GM12873 (cell line): ENCODE measurements around the gene CEBPG.

Source experiments
- TF ChIP-seq, protein P1 (sequence below): IDR thresholded peaks from 2 replicates; pipeline ENCODE4 v1.5.1; 2012; ENCODE audit warnings: low read depth, mild to moderate bottlenecking, moderate library complexity, low read length, control low read depth; ENCODE audit not compliant: insufficient read depth; ENCODE audit errors: missing control alignments

The CEBPG gene

DNA sequence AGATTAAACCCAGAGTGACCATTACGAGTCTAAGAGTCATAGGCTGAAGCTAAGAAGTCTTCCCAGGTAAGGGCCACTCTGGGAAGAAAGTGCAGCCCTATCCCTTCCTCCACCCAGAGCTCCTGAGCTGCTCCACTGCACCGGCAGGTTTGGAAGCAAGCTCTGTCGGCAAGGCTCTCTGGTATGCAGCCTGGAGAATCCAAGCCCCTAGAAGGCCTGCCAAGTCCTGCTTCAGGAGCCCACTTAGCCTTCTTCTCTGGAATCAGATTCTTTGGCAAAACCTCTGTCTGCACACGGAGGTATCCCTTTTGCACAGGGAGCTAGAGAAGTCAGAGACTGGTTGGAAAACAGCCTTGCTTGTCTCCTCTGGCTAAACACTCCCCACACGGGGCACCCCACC, 58.5 kb downstream of the CEBPG start:
- TF ChIP-seq, protein P1, sequence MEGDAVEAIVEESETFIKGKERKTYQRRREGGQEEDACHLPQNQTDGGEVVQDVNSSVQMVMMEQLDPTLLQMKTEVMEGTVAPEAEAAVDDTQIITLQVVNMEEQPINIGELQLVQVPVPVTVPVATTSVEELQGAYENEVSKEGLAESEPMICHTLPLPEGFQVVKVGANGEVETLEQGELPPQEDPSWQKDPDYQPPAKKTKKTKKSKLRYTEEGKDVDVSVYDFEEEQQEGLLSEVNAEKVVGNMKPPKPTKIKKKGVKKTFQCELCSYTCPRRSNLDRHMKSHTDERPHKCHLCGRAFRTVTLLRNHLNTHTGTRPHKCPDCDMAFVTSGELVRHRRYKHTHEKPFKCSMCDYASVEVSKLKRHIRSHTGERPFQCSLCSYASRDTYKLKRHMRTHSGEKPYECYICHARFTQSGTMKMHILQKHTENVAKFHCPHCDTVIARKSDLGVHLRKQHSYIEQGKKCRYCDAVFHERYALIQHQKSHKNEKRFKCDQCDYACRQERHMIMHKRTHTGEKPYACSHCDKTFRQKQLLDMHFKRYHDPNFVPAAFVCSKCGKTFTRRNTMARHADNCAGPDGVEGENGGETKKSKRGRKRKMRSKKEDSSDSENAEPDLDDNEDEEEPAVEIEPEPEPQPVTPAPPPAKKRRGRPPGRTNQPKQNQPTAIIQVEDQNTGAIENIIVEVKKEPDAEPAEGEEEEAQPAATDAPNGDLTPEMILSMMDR = no peak
